Measurements from ENCODE around the gene ATL2.

ATL2 gene

DNA sequence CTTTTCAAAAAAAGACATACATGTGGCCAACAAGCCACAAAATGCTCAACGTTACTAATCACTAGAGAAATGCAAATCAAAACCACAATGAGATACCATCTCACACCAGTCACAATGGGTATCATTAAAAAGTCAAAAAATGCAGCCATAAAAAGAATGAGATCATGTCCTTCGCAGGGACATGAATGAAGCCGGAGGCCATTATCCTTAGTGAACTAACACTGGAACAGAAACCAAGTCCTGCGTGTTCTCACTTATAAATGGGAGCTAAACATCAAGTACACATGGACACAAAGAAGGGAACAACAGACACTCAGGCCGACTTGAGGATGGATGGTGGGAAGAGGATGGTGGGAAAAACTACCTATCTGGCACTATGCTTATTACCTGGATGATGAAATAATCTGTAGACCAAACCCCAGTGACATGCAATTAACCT lies 17.8 kb upstream of the ATL2 start:
- no peak overlapping the region for H3K27ac ChIP-seq (ENCODE audit: low read depth, low read length, poor library complexity, severe bottlenecking)
- H3K27me3 ChIP-seq (ENCODE audit: insufficient read depth, low read length), result no peaks in the 10 kb centered on the region
- no peak overlapping the region for H2AFZ ChIP-seq (ENCODE audit: low read length)

DNA sequence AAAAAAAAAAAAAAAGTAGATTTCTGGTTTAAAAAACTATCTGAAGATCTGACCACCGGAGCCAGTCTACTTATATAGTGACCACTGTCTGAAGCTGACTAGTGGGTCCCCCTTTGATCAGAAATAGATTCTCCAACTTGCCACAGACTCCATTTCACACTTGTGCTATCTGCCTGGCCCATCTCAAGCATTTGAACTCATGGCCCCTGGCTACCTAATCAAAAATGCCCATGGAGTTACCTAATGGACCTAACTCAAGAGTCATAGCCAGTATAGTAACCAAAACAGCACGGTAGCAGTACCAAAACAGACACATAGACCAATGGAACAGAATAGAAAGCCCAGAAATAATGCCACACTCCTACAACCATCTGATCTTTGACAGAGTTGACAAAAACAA lies 17.0 kb upstream of the ATL2 start:
- no peak overlapping the region for H3K9ac ChIP-seq (ENCODE audit: low read length)
- no peak overlapping the region for H3K4me3 ChIP-seq (ENCODE audit: low read depth, low read length, poor library complexity, severe bottlenecking)
- H3K36me3 ChIP-seq (ENCODE audit: insufficient read depth, low read length), result no peaks in the 10 kb centered on the region
- H3F3A ChIP-seq (ENCODE audit: insufficient read depth, low read length), result no peaks in the 10 kb centered on the region
- no peaks in the 10 kb centered on the region for H3K27me3 ChIP-seq (ENCODE audit: insufficient read depth, low read length)
- peaks cover 14% of the 10 kb centered on the region for H3K4me1 ChIP-seq (ENCODE audit: insufficient read depth, low read length, severe bottlenecking)
- H2AFZ ChIP-seq (ENCODE audit: low read length), result no peak overlapping the region
- no peak overlapping the region for H3K4me2 ChIP-seq (ENCODE audit: low read length)
- H4K20me1 ChIP-seq (ENCODE audit: insufficient read depth, low read length), result no peaks in the 10 kb centered on the region
- no peaks in the 10 kb centered on the region for H3K9me3 ChIP-seq (ENCODE audit: low read length)
- H3K9me2 ChIP-seq (ENCODE audit: low read depth, low read length), result no peaks in the 10 kb centered on the region
- TF ChIP-seq, protein P1, sequence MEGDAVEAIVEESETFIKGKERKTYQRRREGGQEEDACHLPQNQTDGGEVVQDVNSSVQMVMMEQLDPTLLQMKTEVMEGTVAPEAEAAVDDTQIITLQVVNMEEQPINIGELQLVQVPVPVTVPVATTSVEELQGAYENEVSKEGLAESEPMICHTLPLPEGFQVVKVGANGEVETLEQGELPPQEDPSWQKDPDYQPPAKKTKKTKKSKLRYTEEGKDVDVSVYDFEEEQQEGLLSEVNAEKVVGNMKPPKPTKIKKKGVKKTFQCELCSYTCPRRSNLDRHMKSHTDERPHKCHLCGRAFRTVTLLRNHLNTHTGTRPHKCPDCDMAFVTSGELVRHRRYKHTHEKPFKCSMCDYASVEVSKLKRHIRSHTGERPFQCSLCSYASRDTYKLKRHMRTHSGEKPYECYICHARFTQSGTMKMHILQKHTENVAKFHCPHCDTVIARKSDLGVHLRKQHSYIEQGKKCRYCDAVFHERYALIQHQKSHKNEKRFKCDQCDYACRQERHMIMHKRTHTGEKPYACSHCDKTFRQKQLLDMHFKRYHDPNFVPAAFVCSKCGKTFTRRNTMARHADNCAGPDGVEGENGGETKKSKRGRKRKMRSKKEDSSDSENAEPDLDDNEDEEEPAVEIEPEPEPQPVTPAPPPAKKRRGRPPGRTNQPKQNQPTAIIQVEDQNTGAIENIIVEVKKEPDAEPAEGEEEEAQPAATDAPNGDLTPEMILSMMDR (IDR thresholded peaks at IDR 0.05; ENCODE audit: low read length), result no peak
- no peak for TF ChIP-seq EZH2 (IDR thresholded peaks at IDR 0.05; ENCODE audit: borderline replicate concordance, low read length)
- no peak overlapping the region for H3K27ac ChIP-seq (ENCODE audit: low read depth, low read length, poor library complexity, severe bottlenecking)
- no peaks in the 10 kb centered on the region for H3K79me2 ChIP-seq (ENCODE audit: insufficient read depth, low read length)

More for the DNA sequence above, 17.8 kb upstream of the ATL2 start:
- Histone ChIP-seq H3K79me2 (ENCODE audit: insufficient read depth, low read length) (no peaks in the 10 kb centered on the region), H3K36me3 (ENCODE audit: insufficient read depth, low read length) (no peaks in the 10 kb centered on the region), H3K9me2 (ENCODE audit: low read depth, low read length) (no peaks in the 10 kb centered on the region), H3K4me3 (ENCODE audit: low read depth, low read length, poor library complexity, severe bottlenecking) (no peak overlapping the region), H3K4me2 (ENCODE audit: low read length) (no peak overlapping the region), H4K20me1 (ENCODE audit: insufficient read depth, low read length) (no peaks in the 10 kb centered on the region), H3K9me3 (ENCODE audit: low read length) (no peaks in the 10 kb centered on the region; the same call in 1 of the 2 replicates), H3F3A (ENCODE audit: insufficient read depth, low read length) (no peaks in the 10 kb centered on the region), H3K4me1 (ENCODE audit: insufficient read depth, low read length, severe bottlenecking) (peaks cover 13% of the 10 kb centered on the region), H3K9ac (ENCODE audit: low read length) (no peak overlapping the region)
- no peak for TF ChIP-seq EZH2 (IDR thresholded peaks at IDR 0.05; ENCODE audit: borderline replicate concordance, low read length)
- TF ChIP-seq, protein P1 (IDR thresholded peaks at IDR 0.05; ENCODE audit: low read length), result no peak

DNA sequence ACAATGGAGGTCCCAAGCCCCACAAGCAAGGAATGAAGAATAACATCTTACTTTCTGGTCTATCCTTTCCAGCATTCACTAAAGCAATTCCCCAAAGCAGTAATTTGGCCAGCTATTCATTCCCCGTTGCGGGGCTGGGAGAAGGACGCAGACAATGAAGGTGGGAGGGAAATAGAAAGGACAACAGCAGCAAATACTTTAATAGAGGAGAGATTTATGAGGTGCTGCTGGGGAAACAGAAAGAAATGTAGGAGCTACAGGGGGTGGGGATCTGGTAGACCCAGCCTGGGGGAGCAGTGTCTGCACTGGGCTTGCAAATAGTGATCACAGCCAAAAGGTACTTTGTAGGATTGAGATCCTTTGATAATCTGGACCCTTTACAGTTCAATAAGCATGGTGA lies 13.9 kb upstream of the ATL2 start:
- Histone ChIP-seq H3K4me3 (ENCODE audit: low read depth, low read length, poor library complexity, severe bottlenecking) (no peak overlapping the region), H3K9me3 (ENCODE audit: low read length) (no peaks in the 10 kb centered on the region), H3K4me1 (ENCODE audit: insufficient read depth, low read length, severe bottlenecking) (peaks cover 26% of the 10 kb centered on the region), H3K4me2 (ENCODE audit: low read length) (no peak overlapping the region), H2AFZ (ENCODE audit: low read length) (no peak overlapping the region), H3K79me2 (ENCODE audit: insufficient read depth, low read length) (no peaks in the 10 kb centered on the region), H3K27ac (ENCODE audit: low read depth, low read length, poor library complexity, severe bottlenecking) (no peak overlapping the region), H3K9me2 (ENCODE audit: low read depth, low read length) (no peaks in the 10 kb centered on the region), H3K36me3 (ENCODE audit: insufficient read depth, low read length) (no peaks in the 10 kb centered on the region), H4K20me1 (ENCODE audit: insufficient read depth, low read length) (no peaks in the 10 kb centered on the region), H3K27me3 (ENCODE audit: insufficient read depth, low read length) (no peaks in the 10 kb centered on the region), H3F3A (ENCODE audit: insufficient read depth, low read length) (no peaks in the 10 kb centered on the region), H3K9ac (ENCODE audit: low read length) (no peak overlapping the region)
- TF ChIP-seq, protein P1 (IDR thresholded peaks at IDR 0.05; ENCODE audit: low read length), result no peak
- TF ChIP-seq EZH2 (IDR thresholded peaks at IDR 0.05; ENCODE audit: borderline replicate concordance, low read length), result no peak
